ENCODE data around the gene NDUFA8.
A peak's percentile ranks its signal among the peaks of the same experiment; 100 is the strongest.

The NDUFA8 gene

GRCh38 chr9:122095010-122095767, 64.4 kb downstream of the NDUFA8 start:
- DNase-seq = peak; percentile 57
